NCI-H226 (cell line): Measurements from ENCODE around the gene NUMBL.
A peak's percentile ranks its signal among the peaks of the same experiment; 100 is the strongest.
"Not testable (repeated sequence)": the region's sequence is repeated elsewhere in the genome, so short reads cannot be mapped to it uniquely, and the experiment has no call there.

ENCODE experiments used
- DNase-seq: peaks from one replicate; pipeline ENCODE4 v3.0.0-alpha.2; 2015

NUMBL gene

DNA sequence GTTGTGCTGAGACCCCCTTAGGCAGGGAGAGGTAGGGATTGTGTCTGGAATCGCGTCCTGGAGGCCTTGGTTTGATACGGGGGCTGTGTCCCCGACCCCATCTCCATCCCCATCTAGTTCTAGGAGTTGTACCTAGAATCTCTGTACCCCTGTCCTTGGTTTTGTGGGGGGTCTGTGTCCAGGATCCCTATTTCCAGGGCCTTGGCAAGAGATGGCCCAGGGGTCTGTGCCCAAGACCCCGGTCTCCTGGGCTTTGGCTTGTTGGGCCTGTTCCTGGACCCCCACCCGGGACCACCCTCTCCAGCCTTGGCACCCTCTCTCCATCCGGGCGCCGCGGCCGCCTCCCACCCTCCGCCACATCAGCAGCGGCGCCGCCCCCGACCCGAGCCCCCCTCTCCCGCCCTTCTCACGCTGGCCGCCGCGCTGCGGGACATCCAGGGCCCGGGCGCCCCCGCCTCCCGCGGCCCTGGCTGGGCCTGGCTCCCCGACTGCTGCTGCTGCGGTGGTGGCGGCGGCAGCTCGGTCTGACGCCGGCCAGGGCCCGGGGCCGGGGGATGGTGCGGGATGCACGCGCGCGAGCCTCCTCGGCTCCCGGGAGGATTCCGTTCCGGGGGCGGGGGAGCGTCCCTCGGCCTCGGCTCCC lies at the start of gene NUMBL:
TSS of gene NUMBL (minus strand) at position 602 of the 643 bp plus-strand sequence. CDS start at position 434, 168 bp downstream.
- no peak for DNase-seq

DNA sequence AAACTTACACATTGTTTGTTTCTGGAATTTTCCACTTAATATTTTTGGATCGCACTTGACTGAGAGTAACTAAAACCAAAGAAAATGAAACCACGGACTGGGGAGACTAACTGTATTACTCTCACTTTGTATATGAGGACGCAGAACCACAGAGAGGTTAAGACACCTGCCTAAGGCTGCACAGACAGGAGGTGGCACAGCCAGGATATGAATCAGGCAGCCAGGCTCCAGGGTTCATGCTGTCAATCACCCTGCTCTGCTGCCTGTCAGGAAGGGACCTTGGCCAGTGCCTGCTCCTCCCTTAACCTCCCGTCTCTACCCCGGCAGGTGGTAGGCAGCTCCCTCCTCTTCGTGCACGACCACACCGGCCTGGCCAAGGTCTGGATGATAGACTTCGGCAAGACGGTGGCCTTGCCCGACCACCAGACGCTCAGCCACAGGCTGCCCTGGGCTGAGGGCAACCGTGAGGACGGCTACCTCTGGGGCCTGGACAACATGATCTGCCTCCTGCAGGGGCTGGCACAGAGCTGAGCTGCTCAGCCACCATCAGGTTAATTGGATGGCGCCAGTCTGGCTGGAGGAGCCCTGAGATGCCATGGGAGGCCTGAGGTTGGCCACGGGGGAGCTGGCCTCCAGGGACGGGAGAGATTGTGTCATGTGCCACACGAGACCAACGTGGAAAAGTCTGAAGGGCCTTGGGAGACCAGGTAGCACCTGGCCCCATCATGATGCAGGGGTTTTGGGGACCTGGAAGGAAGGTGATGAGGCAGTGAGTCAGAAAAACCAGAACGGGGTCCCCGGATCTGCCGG lies 48.8 kb upstream of the NUMBL start:
- DNase-seq: no peak

GRCh38 chr19:40737102-40737644 lies 46.7 kb upstream of the NUMBL start:
- DNase-seq: no peak

- no peak for DNase-seq
These were observed 46.2 kb upstream of the NUMBL start for GRCh38 chr19:40736661-40737060.

GRCh38 chr19:40735013-40735771 lies 44.7 kb upstream of the NUMBL start:
- no peak for DNase-seq

DNA sequence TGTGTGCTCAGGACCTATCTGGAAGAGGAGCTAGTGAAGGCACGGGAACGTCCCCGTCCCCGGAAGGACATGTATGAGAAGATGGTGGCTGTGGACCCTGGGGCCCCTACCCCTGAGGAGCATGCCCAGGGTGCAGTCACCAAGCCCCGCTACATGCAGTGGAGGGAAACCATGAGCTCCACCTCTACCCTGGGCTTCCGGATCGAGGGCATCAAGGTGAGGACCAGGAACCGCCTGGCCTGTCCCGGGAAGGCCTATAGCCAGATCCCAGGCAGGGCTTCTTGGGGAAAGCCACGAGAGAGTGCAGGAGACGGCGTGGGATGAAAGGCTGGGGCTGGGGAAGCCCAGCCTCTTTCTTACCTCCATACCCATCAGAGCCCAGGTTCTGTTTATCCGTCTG lies 42.7 kb upstream of the NUMBL start:
- DNase-seq: no peak

DNA sequence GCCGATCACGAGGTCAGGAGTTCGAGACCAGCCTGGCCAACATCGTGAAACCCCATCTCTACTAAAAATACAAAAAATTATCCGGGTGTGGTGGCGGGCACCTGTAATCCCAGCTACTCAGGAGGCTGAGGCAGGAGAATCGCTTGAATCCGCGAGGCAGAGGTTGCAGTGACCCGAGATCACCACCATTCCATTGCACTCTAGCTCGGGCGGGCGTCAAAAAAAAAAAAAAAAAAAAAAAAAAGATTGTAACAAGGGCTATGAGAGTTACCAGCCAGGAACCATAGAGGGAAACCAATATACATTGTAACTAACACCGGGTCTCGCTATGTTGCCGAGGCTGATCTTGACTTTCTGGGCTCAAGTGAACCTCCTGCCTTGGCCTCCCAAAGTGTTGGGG lies 41.9 kb upstream of the NUMBL start:
- DNase-seq: not testable (repeated sequence)

GRCh38 chr19:40730065-40730464 lies 39.6 kb upstream of the NUMBL start:
- not testable (repeated sequence) for DNase-seq

GRCh38 chr19:40726279-40726678 lies 35.8 kb upstream of the NUMBL start:
- no peak for DNase-seq

DNA sequence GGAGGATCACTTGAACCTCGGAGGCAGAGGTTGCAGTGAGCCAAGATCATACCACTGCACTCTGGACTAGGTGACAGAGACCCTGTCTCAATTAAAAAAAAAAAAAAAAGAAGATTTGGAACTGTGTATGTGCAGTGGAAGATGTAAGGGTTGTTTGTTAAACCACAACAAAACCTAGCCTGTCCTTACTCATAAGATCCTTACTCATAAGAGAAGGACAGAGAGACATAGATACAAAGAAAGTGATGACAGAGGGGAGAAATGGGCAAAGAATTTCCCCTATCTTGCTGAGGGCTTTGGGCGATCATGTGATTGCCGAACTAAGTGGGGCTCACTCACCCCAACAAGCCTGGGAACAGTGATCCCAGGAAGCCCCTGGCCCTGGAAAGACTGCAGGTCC lies 34.4 kb upstream of the NUMBL start:
- DNase-seq: no peak

GRCh38 chr19:40724315-40724714 lies 33.9 kb upstream of the NUMBL start:
- DNase-seq: no peak

GRCh38 chr19:40723661-40724254 lies 33.3 kb upstream of the NUMBL start:
- no peak for DNase-seq

GRCh38 chr19:40721936-40722661 lies 31.6 kb upstream of the NUMBL start:
- DNase-seq: no peak

- DNase-seq: no peak
These were observed 30.7 kb upstream of the NUMBL start for GRCh38 chr19:40721140-40721486.

GRCh38 chr19:40719414-40719894 lies 29.0 kb upstream of the NUMBL start:
- DNase-seq: no peak

- DNase-seq: peak; percentile 66
These were observed 28.4 kb upstream of the NUMBL start for GRCh38 chr19:40718774-40719391.

- DNase-seq: no peak
These were observed 27.7 kb upstream of the NUMBL start for GRCh38 chr19:40717880-40718773.

DNA sequence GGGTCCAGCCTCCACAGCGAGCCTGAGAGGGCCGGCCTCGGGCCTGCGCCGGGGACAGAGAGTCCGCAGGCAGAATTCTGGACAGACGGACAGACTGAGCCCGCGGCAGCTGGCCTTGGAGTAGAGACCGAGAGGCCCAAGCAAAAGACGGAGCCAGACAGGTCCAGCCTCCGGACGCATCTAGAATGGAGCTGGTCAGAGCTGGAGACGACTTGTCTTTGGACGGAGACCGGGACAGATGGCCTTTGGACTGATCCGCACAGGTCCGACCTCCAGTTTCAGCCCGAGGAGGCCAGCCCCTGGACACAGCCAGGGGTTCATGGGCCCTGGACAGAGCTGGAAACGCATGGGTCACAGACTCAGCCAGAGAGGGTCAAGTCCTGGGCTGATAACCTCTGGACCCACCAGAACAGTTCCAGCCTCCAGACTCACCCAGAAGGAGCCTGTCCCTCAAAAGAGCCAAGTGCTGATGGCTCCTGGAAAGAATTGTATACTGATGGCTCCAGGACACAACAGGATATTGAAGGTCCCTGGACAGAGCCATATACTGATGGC lies 27.0 kb upstream of the NUMBL start:
- DNase-seq: peak; percentile 36

- DNase-seq: peak; percentile 98
These were observed 26.3 kb upstream of the NUMBL start, which contains the start of the genes COQ8B and ITPKC for GRCh38 chr19:40716482-40717324. COQ8B (minus strand) TSS chr19:40716886; CDS start chr19:40714632, 2,254 bp downstream. ITPKC (plus strand) TSS chr19:40717112; CDS start chr19:40717136, 24 bp downstream.
